A549 treated with CpdA at 1 μM for 4 hours (cell line): ENCODE data around the gene PRAMEF1. TPM values are rescaled to one million over a fixed set of nuclear protein-coding genes. Genes with fewer than 3 reads are reported as not detected.

ENCODE experiments used
- total RNA-seq: library from RNA; stranded (reverse); fragments of 200-300 nt; extraction: Qiagen RNA extraction; gene quantifications from 5 replicates; pipeline ENCODE4 v1.2.3, GENCODE V29; 2022; ENCODE audit warnings: low read depth

PRAMEF1 gene, protein sequence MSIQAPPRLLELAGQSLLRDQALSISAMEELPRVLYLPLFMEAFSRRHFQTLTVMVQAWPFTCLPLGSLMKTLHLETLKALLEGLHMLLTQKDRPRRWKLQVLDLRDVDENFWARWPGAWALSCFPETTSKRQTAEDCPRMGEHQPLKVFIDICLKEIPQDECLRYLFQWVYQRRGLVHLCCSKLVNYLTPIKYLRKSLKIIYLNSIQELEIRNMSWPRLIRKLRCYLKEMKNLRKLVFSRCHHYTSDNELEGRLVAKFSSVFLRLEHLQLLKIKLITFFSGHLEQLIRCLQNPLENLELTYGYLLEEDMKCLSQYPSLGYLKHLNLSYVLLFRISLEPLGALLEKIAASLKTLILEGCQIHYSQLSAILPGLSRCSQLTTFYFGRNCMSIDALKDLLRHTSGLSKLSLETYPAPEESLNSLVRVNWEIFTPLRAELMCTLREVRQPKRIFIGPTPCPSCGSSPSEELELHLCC
- total RNA-seq, result not detected in 5 replicates

DNA sequence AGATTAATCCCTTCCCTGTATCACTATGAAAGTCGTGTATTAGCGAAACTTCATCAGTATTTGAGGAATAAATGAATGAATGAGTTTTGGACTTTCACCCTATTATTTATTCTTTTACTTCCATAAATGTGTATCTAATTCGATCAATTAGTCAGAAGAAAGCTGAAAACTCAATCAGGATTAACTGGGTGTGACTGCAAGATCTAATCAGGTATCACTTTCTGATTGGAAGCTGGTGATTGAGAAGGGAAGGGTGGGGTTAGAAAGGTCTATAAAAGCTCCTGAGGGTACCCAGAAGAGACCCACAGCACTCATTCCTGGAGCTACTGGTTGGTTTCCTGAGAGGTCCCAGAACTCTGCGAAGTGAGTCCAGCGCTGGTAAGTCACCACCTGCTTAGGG, at the start of gene PRAMEF1:
TSS of gene PRAMEF1 (plus strand) at position 301 of the 400 bp plus-strand sequence. CDS start 1,831 bp downstream, outside the sequence.

DNA sequence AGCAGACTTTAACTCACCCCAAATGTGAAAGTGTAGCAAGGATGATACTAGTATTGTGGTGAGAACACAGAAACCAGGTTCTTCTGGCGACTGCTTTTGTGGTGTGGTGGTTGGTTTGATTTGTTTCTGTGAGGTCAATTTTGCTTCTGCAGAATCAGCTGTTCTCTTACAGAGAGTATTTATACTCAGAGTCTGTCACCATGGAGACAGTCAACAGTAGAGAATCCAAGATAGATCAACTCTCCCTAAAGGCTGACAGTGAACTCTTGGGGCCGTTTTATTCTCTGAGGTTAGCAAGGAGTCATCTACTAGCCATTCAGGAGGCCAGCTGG, 45.2 kb upstream of the PRAMEF1 start, which contains the start of gene CFAP107:
TSS of gene CFAP107 (plus strand) at position 209 of the 332 bp plus-strand sequence. CDS start 231 bp downstream, outside the sequence.

DNA sequence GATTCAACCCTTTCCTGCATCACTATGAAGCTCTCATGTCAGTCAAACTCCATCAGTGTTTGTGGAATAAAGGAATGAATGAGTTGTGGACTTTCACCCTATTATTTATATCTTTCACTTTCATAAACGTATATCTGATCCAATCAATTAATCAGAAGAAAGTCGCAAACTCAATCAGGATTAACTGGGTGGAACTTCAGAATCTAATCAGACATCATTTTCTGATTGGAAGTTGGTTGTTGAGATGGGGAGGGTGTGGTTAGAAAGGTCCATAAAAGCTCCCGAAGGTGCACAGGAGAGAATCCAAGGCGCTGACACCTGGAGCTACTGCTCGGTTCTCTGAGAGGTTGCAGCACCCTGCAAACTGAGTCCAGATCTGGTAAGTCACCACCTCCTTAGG, 17.8 kb upstream of the PRAMEF1 start, which contains the start of gene PRAMEF12:
TSS of gene PRAMEF12 (plus strand) at position 301 of the 400 bp plus-strand sequence. CDS start 1,130 bp downstream, outside the sequence.

DNA sequence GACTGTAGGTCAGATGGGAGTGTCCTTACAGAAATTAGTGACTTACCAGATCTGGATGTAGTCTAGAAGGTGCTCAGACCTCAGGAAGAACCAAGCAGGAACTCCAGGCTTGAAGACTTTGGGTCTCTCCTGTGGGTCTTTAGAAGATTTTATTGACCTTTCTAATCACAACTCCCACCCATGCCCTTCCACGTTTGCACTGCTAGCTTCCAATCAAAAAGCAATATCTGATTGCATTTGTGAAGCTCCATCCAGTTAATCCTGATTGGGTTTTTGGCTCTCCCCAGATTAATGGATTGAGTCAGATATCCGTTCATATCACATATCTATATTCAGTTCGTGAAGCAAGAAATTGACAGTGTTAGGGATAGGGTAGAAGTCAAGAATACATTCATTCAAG, 40.1 kb downstream of the PRAMEF1 start, which contains the start of gene PRAMEF11:
TSS of gene PRAMEF11 (minus strand) at position 101 of the 400 bp plus-strand sequence. CDS start 2,621 bp downstream, outside the sequence.

Other genes starting within 250 kb of the PRAMEF1 start
- gene DHRS3, start 173.2 kb upstream of the PRAMEF1 start, total RNA-seq, result 42.1 to 61.0 TPM (median 59.8 TPM) in 5 replicates
- not detected in 5 replicates for gene AADACL4, start 147.3 kb upstream of the PRAMEF1 start, total RNA-seq
- gene AADACL3, start 75.3 kb upstream of the PRAMEF1 start, total RNA-seq, result not detected in 5 replicates
- gene CFAP107, start 45.2 kb upstream of the PRAMEF1 start, total RNA-seq, result not detected in 5 replicates
- gene PRAMEF12, start 17.7 kb upstream of the PRAMEF1 start, total RNA-seq, result not detected in 5 replicates
- gene PRAMEF11, start 40.0 kb downstream of the PRAMEF1 start, total RNA-seq, result not detected in 5 replicates
- gene HNRNPCL1, start 57.3 kb downstream of the PRAMEF1 start, total RNA-seq, result not detected in 5 replicates
- gene PRAMEF2, start 65.7 kb downstream of the PRAMEF1 start, total RNA-seq, result not detected in 5 replicates
- gene PRAMEF4, start 94.8 kb downstream of the PRAMEF1 start, total RNA-seq, result not detected in 5 replicates
- gene PRAMEF10, start 106.9 kb downstream of the PRAMEF1 start, total RNA-seq, result not detected in 5 replicates
- gene PRAMEF7, start 125.2 kb downstream of the PRAMEF1 start, total RNA-seq, result not detected in 5 replicates
- gene PRAMEF6, start 156.2 kb downstream of the PRAMEF1 start, total RNA-seq, result not detected in 5 replicates